K562 (cell line): ENCODE results near the gene FAM186B. TPM values are rescaled to one million over a fixed set of nuclear protein-coding genes. Genes with fewer than 3 reads are reported as not detected.
A peak's percentile ranks its signal among the peaks of the same experiment; 100 is the strongest.

Experiments
- ATAC-seq: fragments of 200-7000 bp; cut with Tn5 transposase; 3 replicates; pipeline ENCODE4 v1.9.1; 2020; ENCODE audit warnings: moderate library complexity
- BruUV-seq: library from RNA; stranded (reverse); fragments of 400-500 nt; replicated peaks from 2 replicates; lab custom pipeline; 2021; lab: Mats Ljungman, UMichigan
- CTCF ChIA-PET: fragments of 300-600 bp; formaldehyde crosslinking; extraction: SDS; loops from one replicate; lab custom pipeline; 2021; ENCODE audit warnings: low intra/inter-chr PET ratio; lab: Yijun Ruan, JAX
- POLR2A ChIA-PET: fragments of 300-600, 350-650 bp; sonication (Branson Sonifier 250); formaldehyde crosslinking; extraction: SDS; loops from one replicate; lab custom pipeline; 2021; ENCODE audit warnings: antibody characterized with exemption, inconsistent platforms; lab: Yijun Ruan, JAX
- DNase-seq, 4 experiments: peaks; one replicate each; pipeline versions ENCODE4 v3.0.0 to v3.0.0-alpha.2; 2011 to 2018; ENCODE audit warnings: low spot score in 3 of 4, mixed read lengths in 3 of 4; ENCODE audit errors: extremely low read depth in 1 of 4
- FAIRE-seq: peaks from 2 replicates; lab custom pipeline; 2011; peaks lifted over from hg19 to GRCh38; lab: Jason Lieb, UNC
- H2AFZ ChIP-seq: 2 replicates; pipeline ENCODE4 v1.6.0; 2011; ENCODE audit warnings: low read depth, low read length, control low read depth, inconsistent platforms
- H3K27ac ChIP-seq: fragments of 200-600 bp; 3 replicates; pipeline ENCODE4 v1.8.0; 2011; ENCODE audit warnings: low read depth, mild to moderate bottlenecking, control low read depth, inconsistent platforms, low read length, moderate library complexity, mixed read lengths; ENCODE audit errors: extremely low read depth
- H3K27me3 ChIP-seq, 2 experiments: fragments of 300-600 bp in 1 of 2; 2 replicates in 1 of 2; 3 replicates in 1 of 2; pipeline versions ENCODE4 v1.6.0 to v1.8.0; 2011; ENCODE audit warnings: inconsistent platforms in 2 of 2, low read length in 2 of 2, mild to moderate bottlenecking in 1 of 2, mixed read lengths in 1 of 2, moderate library complexity in 1 of 2; ENCODE audit not compliant: control insufficient read depth in 2 of 2, insufficient read depth in 2 of 2
- H3K36me3 ChIP-seq: fragments of 300-600 bp; 3 replicates; pipeline ENCODE4 v1.8.0; 2011; ENCODE audit warnings: mild to moderate bottlenecking, low read length, inconsistent platforms; ENCODE audit not compliant: control insufficient read depth, insufficient read depth
- H3K4me1 ChIP-seq, 2 experiments: fragments of 200-600 bp in 1 of 2; replicated peaks in 1 of 2; 2 replicates in 1 of 2; 3 replicates in 1 of 2; pipeline versions ENCODE4 v1.5.1 to v1.8.0; 2011; ENCODE audit warnings: inconsistent platforms in 2 of 2, low read length in 2 of 2, mild to moderate bottlenecking in 1 of 2, mixed read lengths in 1 of 2, moderate library complexity in 1 of 2; ENCODE audit not compliant: control insufficient read depth in 2 of 2, insufficient read depth in 2 of 2
- H3K4me2 ChIP-seq: 2 replicates; pipeline ENCODE4 v1.6.1; 2011; ENCODE audit warnings: low read length, control low read depth, inconsistent platforms, mixed read lengths; ENCODE audit not compliant: insufficient read depth
- H3K4me3 ChIP-seq: fragments of 200-600 bp; sonication (generic), shearing (Covaris generic); 2 replicates; pipeline ENCODE4 v1.5.1; 2016; ENCODE audit warnings: control low read depth, inconsistent platforms
- H3K79me2 ChIP-seq: fragments of 200-600 bp; 3 replicates; pipeline ENCODE4 v1.8.0; 2011; ENCODE audit warnings: low read length, inconsistent platforms; ENCODE audit not compliant: control insufficient read depth, insufficient read depth
- H3K9ac ChIP-seq, 2 experiments: 2 replicates each; pipeline versions ENCODE4 v1.6.0 to v1.6.1; 2011; ENCODE audit warnings: low read depth in 2 of 2, low read length in 2 of 2, control low read depth in 1 of 2, inconsistent platforms in 1 of 2, mild to moderate bottlenecking in 1 of 2, mixed read lengths in 1 of 2; ENCODE audit not compliant: insufficient read depth in 1 of 2
- H3K9me1 ChIP-seq: one replicate; pipeline ENCODE4 v1.6.0; 2011; ENCODE audit warnings: inconsistent platforms, mild to moderate bottlenecking, low read length, moderate library complexity; ENCODE audit not compliant: control insufficient read depth, insufficient read depth
- H3K9me3 ChIP-seq: replicated peaks from 2 replicates; pipeline ENCODE4 v1.5.1; 2011; ENCODE audit warnings: low read depth, low read length, inconsistent platforms; ENCODE audit not compliant: control insufficient read depth, insufficient read depth
- H4K20me1 ChIP-seq: replicated peaks from 2 replicates; pipeline ENCODE4 v1.6.1; 2011; ENCODE audit warnings: low read length, inconsistent platforms, mixed read lengths; ENCODE audit not compliant: control insufficient read depth, insufficient read depth
- CEBPZ ChIP-seq: fragments of 150-350 bp; IDR thresholded peaks from 2 replicates; pipeline ENCODE4 v1.6.1; 2014; ENCODE audit warnings: low read depth, mild to moderate bottlenecking, low read length, borderline replicate concordance
- CLOCK ChIP-seq: fragments of 250-450 bp; sonication (Bioruptor Pico); IDR thresholded peaks from 2 replicates; pipeline ENCODE4 v1.4.0; 2020; ENCODE audit warnings: mild to moderate bottlenecking, moderate library complexity, borderline replicate concordance
- DNMT1 ChIP-seq: fragments of 450-650 bp; IDR thresholded peaks from 2 replicates; pipeline ENCODE4 v1.6.1; 2016; ENCODE audit warnings: antibody characterized with exemption, mild to moderate bottlenecking
- ETS1 ChIP-seq: conservative IDR thresholded peaks from 2 replicates; pipeline ENCODE4 v1.6.1; 2011; ENCODE audit warnings: low read depth, mild to moderate bottlenecking, low read length; ENCODE audit not compliant: control insufficient read depth
- MLLT1 ChIP-seq, 2 experiments: fragments of 450-650 bp; IDR thresholded peaks; 2 replicates each; pipeline ENCODE4 v1.6.1; 2016
- NFE2L1 ChIP-seq: fragments of 450-650 bp; IDR thresholded peaks from 2 replicates; pipeline ENCODE4 v1.6.1; 2016; ENCODE audit warnings: missing genetic modification characterization, low read depth, mild to moderate bottlenecking, missing compliant biosample characterization, moderate library complexity, borderline replicate concordance
- TGIF2 ChIP-seq: sonication (generic); formaldehyde crosslinking; IDR thresholded peaks from 2 replicates; pipeline ENCODE4 v1.8.1; 2022; ENCODE audit warnings: mild to moderate bottlenecking, missing genetic modification reagents, moderate library complexity
- ZFX ChIP-seq: sonication (generic); formaldehyde crosslinking; IDR thresholded peaks from 2 replicates; pipeline ENCODE4 v1.8.0; 2022; ENCODE audit warnings: mild to moderate bottlenecking, missing genetic modification reagents, moderate library complexity
- ZNF551 ChIP-seq: fragments of 250-450 bp; sonication (Bioruptor Pico); IDR thresholded peaks from 2 replicates; pipeline ENCODE4 v1.5.0; 2021; ENCODE audit warnings: mild to moderate bottlenecking, moderate library complexity
- ZNF778 ChIP-seq: fragments of 450-650 bp; formaldehyde crosslinking; IDR thresholded peaks from 2 replicates; pipeline ENCODE4 v1.4.0; 2020; ENCODE audit warnings: mild to moderate bottlenecking, moderate library complexity
- ZZZ3 ChIP-seq: fragments of 450-650 bp; IDR thresholded peaks from 2 replicates; pipeline ENCODE4 v1.6.1; 2016; ENCODE audit warnings: antibody characterized with exemption, mild to moderate bottlenecking, moderate library complexity
- WGBS: fragments of 100-300 bp; shearing (Covaris generic); methylation state at CpG from one replicate; pipeline ENCODE4 v1.1.6; 2016; ENCODE audit warnings: low coverage, mixed read lengths; ENCODE audit not compliant: insufficient coverage; ENCODE audit errors: missing lambda C conversion rate; 5-methylcytosine and 5-hydroxymethylcytosine counted together
- in situ Hi-C: fragments of 300-500 bp; cut with MboI; formaldehyde crosslinking; loops from 4 replicates; pipeline ENCODE4 v1.15.0; 2018; ENCODE audit warnings: inconsistent platforms, mixed read lengths
- intact Hi-C: fragments of 100-400 bp; cut with micrococcal nuclease; formaldehyde crosslinking; loops from 2 replicates; pipeline ENCODE4 v1.14.2; 2022
- polyA plus RNA-seq, 8 experiments: library from polyadenylated mRNA; depleted of rRNA in 4 of 8; stranded (reverse) in 5 of 8; unstranded in 3 of 8; fragments of >200 nt; fragmentation: Nextera tagmentation in 2 of 8; fragmentation: Illumina TruSeq in 1 of 8; extraction: Ambion mirVana in 2 of 8; extraction: Trizol in 1 of 8; gene quantifications; 2 replicates each; pipeline versions ENCODE4 v1.2.1 to v1.2.3, GENCODE V29; 2011 to 2014; ENCODE audit warnings: inconsistent platforms in 1 of 8, missing spikeins in 1 of 8
- total RNA-seq, 7 experiments: library from RNA; depleted of rRNA in 6 of 7; stranded (reverse); fragments of >200 nt in 6 of 7; fragmentation: Illumina TruSeq in 2 of 7; extraction: Trizol in 2 of 7; gene quantifications; 2 replicates each; pipeline versions ENCODE4 v1.2.1 to v1.2.3, GENCODE V29; 2011 to 2021; ENCODE audit warnings: low replicate concordance in 1 of 7

FAM186B gene
- total and polyA plus RNA-seq, 9 of the 15 experiments (the other 6 are each of a cell fraction or from before 2014, with no cell fraction given), result 0.07 to 0.42 (median 0.15) TPM

GRCh38 chr12:49540229-49541139, 65.0 kb downstream of the FAM186B start:
- H3K9me3 ChIP-seq, result no peaks in the 10 kb centered on the region
- POLR2A ChIA-PET, result interaction anchor here (0.7 to 1.1 kb wide), 2 partner anchors 8 to 182 kb away, joined by 3 read pairs; no protein-coding TSS in a partner anchor
- 36% methylated on average over 21 of the region's 21 CpGs for WGBS
- intact Hi-C loops (no loop called here), in situ Hi-C loops (no loop called here)
- CTCF ChIA-PET, result no interaction called here
- peaks cover 14 to 34% of the 10 kb centered on the region in 2 experiments for H3K27me3 ChIP-seq
- no peaks in the 10 kb centered on the region for H3K36me3 ChIP-seq
- H3K9ac ChIP-seq, result 0 out of 4 replicates have a peak overlapping the region, but pooled peaks of 1 of the 2 experiments have one; percentile 6
- H3K9me1 ChIP-seq, result peaks cover 3% of the 10 kb centered on the region
- H3K79me2 ChIP-seq, result no peaks in the 10 kb centered on the region
- no TSS peak for BruUV-seq
- H2AFZ ChIP-seq, result no peak overlapping the region
- H3K4me2 ChIP-seq, result no peak overlapping the region
- FAIRE-seq (no peak), DNase-seq (no peak), ATAC-seq (no peak)
- peaks cover 0 to 46% of the 10 kb centered on the region in 2 experiments; a peak in 4 of 5 replicates for H3K4me1 ChIP-seq
- H3K27ac ChIP-seq, result no peak overlapping the region
- H3K4me3 ChIP-seq, result no peak overlapping the region
- H4K20me1 ChIP-seq, result 0 out of 2 replicates have a peak, but pooled peaks cover 9% of the 10 kb centered on the region
- TF ChIP-seq CLOCK (no peak), DNMT1 (no peak), NFE2L1 (tag) (no peak), TGIF2 (no peak), ZNF551 (CRISPR knock-in tag) (no peak), ZZZ3 (no peak), MLLT1 (IDR thresholded peaks at IDR 0.05) (no peak), ZNF778 (CRISPR knock-in tag) (no peak), CEBPZ (no peak), ETS1 (no peak), ZFX (CRISPR knock-in tag) (no peak)
